ENCODE data around the gene GSTT2B.

DNA sequence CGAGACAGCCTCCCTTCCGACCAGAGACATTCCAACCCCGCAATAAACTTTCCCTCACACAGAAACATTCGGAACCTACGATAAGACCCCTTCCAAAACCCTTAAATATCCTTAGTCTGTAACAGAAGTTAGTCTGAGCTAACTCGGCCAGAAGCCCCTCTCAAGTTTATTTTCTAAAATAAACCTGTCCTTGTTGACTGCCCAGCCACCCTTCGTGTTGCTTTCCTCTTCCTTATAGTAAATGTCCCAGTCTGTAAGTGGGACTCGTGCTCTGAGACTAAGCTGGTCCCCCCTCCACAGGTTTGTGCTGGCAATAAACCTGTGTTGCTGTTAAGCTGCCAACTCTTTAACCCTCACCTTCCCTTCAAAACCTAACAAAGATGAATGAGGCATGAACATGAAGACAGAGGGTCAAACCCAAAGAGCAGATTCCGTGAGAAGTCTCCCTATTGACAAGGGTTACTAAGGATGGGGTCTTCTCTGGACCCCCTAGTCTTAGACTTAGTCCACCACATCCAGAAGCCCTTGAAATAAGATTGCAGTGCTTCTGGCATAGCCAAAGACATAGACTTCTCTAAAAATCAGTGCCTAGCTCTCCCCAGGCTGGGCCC lies 48.6 kb downstream of the GSTT2B start:
- TF ChIP-seq, protein P1, sequence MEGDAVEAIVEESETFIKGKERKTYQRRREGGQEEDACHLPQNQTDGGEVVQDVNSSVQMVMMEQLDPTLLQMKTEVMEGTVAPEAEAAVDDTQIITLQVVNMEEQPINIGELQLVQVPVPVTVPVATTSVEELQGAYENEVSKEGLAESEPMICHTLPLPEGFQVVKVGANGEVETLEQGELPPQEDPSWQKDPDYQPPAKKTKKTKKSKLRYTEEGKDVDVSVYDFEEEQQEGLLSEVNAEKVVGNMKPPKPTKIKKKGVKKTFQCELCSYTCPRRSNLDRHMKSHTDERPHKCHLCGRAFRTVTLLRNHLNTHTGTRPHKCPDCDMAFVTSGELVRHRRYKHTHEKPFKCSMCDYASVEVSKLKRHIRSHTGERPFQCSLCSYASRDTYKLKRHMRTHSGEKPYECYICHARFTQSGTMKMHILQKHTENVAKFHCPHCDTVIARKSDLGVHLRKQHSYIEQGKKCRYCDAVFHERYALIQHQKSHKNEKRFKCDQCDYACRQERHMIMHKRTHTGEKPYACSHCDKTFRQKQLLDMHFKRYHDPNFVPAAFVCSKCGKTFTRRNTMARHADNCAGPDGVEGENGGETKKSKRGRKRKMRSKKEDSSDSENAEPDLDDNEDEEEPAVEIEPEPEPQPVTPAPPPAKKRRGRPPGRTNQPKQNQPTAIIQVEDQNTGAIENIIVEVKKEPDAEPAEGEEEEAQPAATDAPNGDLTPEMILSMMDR (IDR thresholded peaks at IDR 0.05; ENCODE audit: poor library complexity): no peak
- no peak for TF ChIP-seq EZH2phosphoT487 (IDR thresholded peaks at IDR 0.05; ENCODE audit: low read depth, severe bottlenecking, unreplicated experiment)

All from hepatocyte (in vitro differentiated cells).